Fibroblast of lung (primary cell): ENCODE measurements around the gene WASHC4. TPM values are rescaled to one million over a fixed set of nuclear protein-coding genes. Genes with fewer than 3 reads are reported as not detected.
"Not testable (repeated sequence)": the region's sequence is repeated elsewhere in the genome, so short reads cannot be mapped to it uniquely, and the experiment has no call there.

ENCODE experiments used
- DNase-seq, 2 donors: peaks; one replicate each; pipeline versions ENCODE4 v3.0.0 to v3.0.0-alpha.2; 2010; ENCODE audit warnings: low read depth in 2 of 2
- H2AFZ ChIP-seq: 2 replicates; pipeline ENCODE4 v1.5.1; 2012; ENCODE audit warnings: low read length, control low read depth, inconsistent platforms
- H3K27ac ChIP-seq: 2 replicates; pipeline ENCODE4 v1.5.1; 2011; ENCODE audit warnings: low read length, control low read depth; ENCODE audit not compliant: insufficient read depth
- H3K27me3 ChIP-seq: 2 replicates; pipeline ENCODE4 v1.5.1; 2011; ENCODE audit warnings: mild to moderate bottlenecking, low read length; ENCODE audit not compliant: control insufficient read depth, insufficient read depth
- H3K36me3 ChIP-seq: 2 replicates; pipeline ENCODE4 v1.5.1; 2011; ENCODE audit warnings: low read length; ENCODE audit not compliant: control insufficient read depth, insufficient read depth
- H3K4me1 ChIP-seq: 2 replicates; pipeline ENCODE4 v1.5.1; 2011; ENCODE audit warnings: low read length; ENCODE audit not compliant: control insufficient read depth, insufficient read depth; ENCODE audit errors: extremely low read depth
- H3K4me2 ChIP-seq: 2 replicates; pipeline ENCODE4 v1.5.1; 2011; ENCODE audit warnings: low read length, control low read depth; ENCODE audit not compliant: insufficient read depth; ENCODE audit errors: extremely low read depth
- H3K4me3 ChIP-seq, 4 experiments: fragments of 200-600 bp in 1 of 4; sonication (generic) in 1 of 4; replicated peaks in 1 of 4; 2 replicates each; pipeline ENCODE4 v1.5.1; 2011 to 2016; ENCODE audit warnings: low read length in 4 of 4, low read depth in 3 of 4, mild to moderate bottlenecking in 3 of 4, control low read depth in 2 of 4, inconsistent platforms in 1 of 4, mixed read lengths in 1 of 4; ENCODE audit not compliant: insufficient read depth in 1 of 4; ENCODE audit errors: control extremely low read depth in 1 of 4
- H3K79me2 ChIP-seq: 2 replicates; pipeline ENCODE4 v1.5.1; 2012; ENCODE audit warnings: mild to moderate bottlenecking, low read length, inconsistent platforms; ENCODE audit not compliant: control insufficient read depth, insufficient read depth
- H3K9ac ChIP-seq: 2 replicates; pipeline ENCODE4 v1.5.1; 2011; ENCODE audit warnings: mild to moderate bottlenecking, low read length, control low read depth; ENCODE audit not compliant: insufficient read depth
- H3K9me3 ChIP-seq: 2 replicates; pipeline ENCODE4 v1.5.1; 2012; ENCODE audit warnings: low read depth, low read length; ENCODE audit not compliant: control insufficient read depth, insufficient read depth
- H4K20me1 ChIP-seq: 2 replicates; pipeline ENCODE4 v1.5.1; 2011; ENCODE audit warnings: low read length; ENCODE audit not compliant: control insufficient read depth, insufficient read depth; ENCODE audit errors: extremely low read depth
- CTCF ChIP-seq, 2 donors: IDR thresholded peaks in 1 of 2; conservative IDR thresholded peaks in 1 of 2; 1 replicate in 1 of 2; 2 replicates in 1 of 2; pipeline ENCODE4 v1.5.1; 2011 to 2012; ENCODE audit warnings: low read length in 2 of 2, control low read depth in 1 of 2, inconsistent platforms in 1 of 2, low read depth in 1 of 2, mild to moderate bottlenecking in 1 of 2
- EZH2 ChIP-seq: IDR thresholded peaks from 2 replicates; pipeline ENCODE4 v1.5.1; 2012; ENCODE audit warnings: low read length, control low read depth, mild to moderate bottlenecking; ENCODE audit errors: missing control alignments
- polyA plus RNA-seq, 2 donors: library from polyadenylated mRNA; depleted of rRNA in 1 of 2; stranded (reverse) in 1 of 2; unstranded in 1 of 2; fragments of >200 nt; gene quantifications; 2 replicates each; pipeline ENCODE4 v1.2.1, GENCODE V29; 2011 to 2012; ENCODE audit warnings: missing spikeins in 1 of 2
- total RNA-seq: library from RNA; depleted of rRNA; stranded (reverse); fragments of >200 nt; gene quantifications from 2 replicates; pipeline ENCODE4 v1.2.1, GENCODE V29; 2014

Gene WASHC4
- total and polyA plus RNA-seq, 2 donors (not counting 1 experiment from before 2014, with no cell fraction given): 56.5 to 98.3 TPM

GRCh38 chr12:105092336-105092735, 15.2 kb upstream of the WASHC4 start:
- no peak overlapping the region for H3K4me2 ChIP-seq
- H2AFZ ChIP-seq: no peak overlapping the region
- no peaks in the 10 kb centered on the region for H3K4me1 ChIP-seq
- DNase-seq: no peak
- no peaks in the 10 kb centered on the region for H3K36me3 ChIP-seq
- no peaks in the 10 kb centered on the region for H3K9me3 ChIP-seq
- H3K4me3 ChIP-seq: no peak overlapping the region
- no peaks in the 10 kb centered on the region for H3K27me3 ChIP-seq
- no peaks in the 10 kb centered on the region for H3K79me2 ChIP-seq
- H3K9ac ChIP-seq: no peak overlapping the region
- H4K20me1 ChIP-seq: no peaks in the 10 kb centered on the region
- H3K27ac ChIP-seq: no peak overlapping the region
- TF ChIP-seq EZH2 (no peak), CTCF (conservative IDR thresholded peaks at IDR 0.05 in 1 of 2, IDR thresholded peaks at IDR 0.05 in 1 of 2; ENCODE audit: low read depth in 1 of 2, low read length in 2 of 2) (no peak)

DNA sequence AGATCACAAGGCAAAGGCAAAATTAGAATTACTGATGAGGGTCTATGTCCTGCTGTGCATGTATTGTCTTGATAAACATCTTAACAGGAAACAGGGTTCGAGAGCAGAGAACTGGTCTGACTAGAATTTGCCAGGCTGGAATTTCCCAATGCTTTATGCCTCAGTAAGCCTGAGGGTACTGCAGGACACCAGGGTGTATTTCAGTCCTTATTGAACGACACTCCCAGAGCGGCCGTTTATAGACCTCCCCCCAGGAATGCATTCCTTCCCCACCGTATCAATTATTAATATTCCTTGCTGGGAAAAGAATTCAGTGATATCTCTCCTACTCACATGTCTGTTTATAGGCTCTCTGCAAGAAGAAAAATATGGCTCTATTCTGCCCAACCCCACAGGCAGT, 12.2 kb upstream of the WASHC4 start:
- H3K9ac ChIP-seq, H2AFZ ChIP-seq, DNase-seq: not testable (repeated sequence)

GRCh38 chr12:105099356-105099755, 8.2 kb upstream of the WASHC4 start:
- Histone ChIP-seq H3K4me2 (no peak overlapping the region), H2AFZ (no peak overlapping the region), H3K36me3 (no peaks in the 10 kb centered on the region), H3K9me3 (no peaks in the 10 kb centered on the region), H3K27me3 (no peaks in the 10 kb centered on the region), H3K9ac (no peak overlapping the region), H3K27ac (no peak overlapping the region), H3K79me2 (no peaks in the 10 kb centered on the region), H3K4me1 (peaks cover 2% of the 10 kb centered on the region), H4K20me1 (no peaks in the 10 kb centered on the region), H3K4me3 (no peak overlapping the region)
- no peak for DNase-seq
- TF ChIP-seq CTCF (conservative IDR thresholded peaks at IDR 0.05 in 1 of 2, IDR thresholded peaks at IDR 0.05 in 1 of 2; ENCODE audit: low read depth in 1 of 2, low read length in 2 of 2) (no peak), EZH2 (no peak)

More for the DNA sequence above, 12.2 kb upstream of the WASHC4 start:
- not testable (repeated sequence) for H4K20me1 ChIP-seq, H3K79me2 ChIP-seq, H3K4me3 ChIP-seq, H3K4me1 ChIP-seq, H3K27me3 ChIP-seq, H3K4me2 ChIP-seq, H3K9me3 ChIP-seq, H3K27ac ChIP-seq, H3K36me3 ChIP-seq
